ENCODE data around the gene LPGAT1.

GRCh38 chr1:211701733-211702132 lies 128.8 kb downstream of the LPGAT1 start:
- TF ChIP-seq, protein P1, sequence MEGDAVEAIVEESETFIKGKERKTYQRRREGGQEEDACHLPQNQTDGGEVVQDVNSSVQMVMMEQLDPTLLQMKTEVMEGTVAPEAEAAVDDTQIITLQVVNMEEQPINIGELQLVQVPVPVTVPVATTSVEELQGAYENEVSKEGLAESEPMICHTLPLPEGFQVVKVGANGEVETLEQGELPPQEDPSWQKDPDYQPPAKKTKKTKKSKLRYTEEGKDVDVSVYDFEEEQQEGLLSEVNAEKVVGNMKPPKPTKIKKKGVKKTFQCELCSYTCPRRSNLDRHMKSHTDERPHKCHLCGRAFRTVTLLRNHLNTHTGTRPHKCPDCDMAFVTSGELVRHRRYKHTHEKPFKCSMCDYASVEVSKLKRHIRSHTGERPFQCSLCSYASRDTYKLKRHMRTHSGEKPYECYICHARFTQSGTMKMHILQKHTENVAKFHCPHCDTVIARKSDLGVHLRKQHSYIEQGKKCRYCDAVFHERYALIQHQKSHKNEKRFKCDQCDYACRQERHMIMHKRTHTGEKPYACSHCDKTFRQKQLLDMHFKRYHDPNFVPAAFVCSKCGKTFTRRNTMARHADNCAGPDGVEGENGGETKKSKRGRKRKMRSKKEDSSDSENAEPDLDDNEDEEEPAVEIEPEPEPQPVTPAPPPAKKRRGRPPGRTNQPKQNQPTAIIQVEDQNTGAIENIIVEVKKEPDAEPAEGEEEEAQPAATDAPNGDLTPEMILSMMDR (IDR thresholded peaks at IDR 0.05 in 2 of 3, conservative IDR thresholded peaks at IDR 0.05 in 1 of 3; ENCODE audit: borderline replicate concordance in 1 of 3, insufficient read depth in 1 of 3, low read depth in 2 of 3, low read length in 2 of 3): no peak
- no peak for TF ChIP-seq ZNF274 (IDR thresholded peaks at IDR 0.05; ENCODE audit: low read depth, low read length)
- TF ChIP-seq RAD21 (IDR thresholded peaks at IDR 0.05; ENCODE audit: low read depth): no peak
- TF ChIP-seq EZH2 (IDR thresholded peaks at IDR 0.05): no peak
- no peak for TF ChIP-seq YY1 (IDR thresholded peaks at IDR 0.05; ENCODE audit: extremely low read depth, insufficient replicate concordance, low read depth, low read length)
- no peak for TF ChIP-seq POLR2AphosphoS5 (IDR thresholded peaks at IDR 0.05; ENCODE audit: low read depth, low read length)
- no peak for TF ChIP-seq MAX (IDR thresholded peaks at IDR 0.05)

All from HCT116 (cell line).